GM12892 (cell line): ENCODE measurements around the gene NLRP9.

ENCODE experiments used
- POLR2A ChIP-seq: IDR thresholded peaks from 2 replicates; pipeline ENCODE4 v1.6.1; 2011; ENCODE audit warnings: low read depth, low read length, control low read depth
- POLR2AphosphoS5 ChIP-seq: IDR thresholded peaks from 2 replicates; pipeline ENCODE4 v1.6.1; 2011; ENCODE audit warnings: low read depth, low read length, control low read depth
- TAF1 ChIP-seq: IDR thresholded peaks from 2 replicates; pipeline ENCODE4 v1.6.1; 2011; ENCODE audit warnings: low read depth, mild to moderate bottlenecking, control low read depth, low read length, borderline replicate concordance

DNA sequence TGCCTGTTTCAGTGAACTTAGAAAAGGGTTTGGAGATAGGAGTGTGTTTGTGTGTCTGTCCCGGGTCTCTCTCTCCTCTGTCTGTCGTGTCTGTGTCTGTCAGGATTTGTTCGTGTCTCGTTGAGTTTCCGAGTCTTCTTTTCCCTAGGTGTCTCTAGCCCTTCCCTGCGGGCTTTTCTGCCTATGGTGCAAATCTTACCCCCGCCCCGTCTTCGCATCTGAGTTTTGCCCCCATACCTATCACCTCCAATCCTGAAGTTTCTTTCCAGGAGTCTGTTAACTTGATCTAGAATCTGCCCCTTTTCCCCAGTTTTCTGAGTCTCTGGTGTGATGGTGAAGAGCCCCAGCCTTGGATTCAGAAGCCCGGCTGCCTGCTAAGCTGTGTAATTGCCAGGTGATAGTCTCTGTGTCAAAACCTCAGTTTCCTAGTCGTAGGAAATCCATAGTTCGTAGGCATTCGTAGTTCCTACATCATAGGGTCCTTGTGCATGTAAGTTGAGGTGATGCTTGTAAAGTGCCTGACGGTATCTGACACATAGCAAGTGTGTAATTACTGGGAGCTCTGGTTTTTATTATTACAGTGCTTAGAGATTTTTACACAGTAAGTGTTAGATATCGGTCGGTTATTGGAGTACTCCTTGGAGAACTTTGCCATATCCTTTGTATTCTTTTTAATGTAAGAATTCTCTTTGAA, 62.4 kb downstream of the NLRP9 start:
- TF ChIP-seq POLR2A (no peak), POLR2AphosphoS5 (no peak), TAF1 (no peak)
